Measurements from ENCODE around the gene CHPF2. TPM values are rescaled to one million over a fixed set of nuclear protein-coding genes. Genes with fewer than 3 reads are reported as not detected.

CHPF2 gene
- total and polyA plus RNA-seq, 9 donors: 8.4 to 36.2 (median 27.9) TPM

- no peaks in the 10 kb centered on the region for H3K36me3 ChIP-seq
- TF ChIP-seq CTCF (IDR thresholded peaks at IDR 0.05): no peak
- TF ChIP-seq EP300 (IDR thresholded peaks at IDR 0.05): no peak
- no peak for TF ChIP-seq POLR2A (IDR thresholded peaks at IDR 0.05)
- H3K27me3 ChIP-seq: no peaks in the 10 kb centered on the region
- H3K27ac ChIP-seq: no peak overlapping the region
- H3K4me3 ChIP-seq: no peak overlapping the region
- intact Hi-C loops (cut with DNase I): no loop called here
- WGBS, 3 donors: 77 to 80% (median 79%) methylated on average over 39 to 44 of the region's 44 CpGs
- no peaks in the 10 kb centered on the region for H3K9me3 ChIP-seq
- H3K4me1 ChIP-seq (ENCODE audit: insufficient read depth): peaks cover 7% of the 10 kb centered on the region
- DNase-seq: peak in 1 of 5 donors; percentile 39
These were observed 5.2 kb downstream of the CHPF2 start for GRCh38 chr7:151237244-151238189.

- DNase-seq: peak in 1 of 5 donors; percentile 36
- no peaks in the 10 kb centered on the region for H3K27me3 ChIP-seq
- intact Hi-C loops (cut with DNase I): no loop called here
- no peak overlapping the region for H3K4me3 ChIP-seq
- TF ChIP-seq CTCF (IDR thresholded peaks at IDR 0.05) (no peak), POLR2A (IDR thresholded peaks at IDR 0.05) (no peak), EP300 (IDR thresholded peaks at IDR 0.05) (no peak)
- no peaks in the 10 kb centered on the region for H3K9me3 ChIP-seq
- WGBS, 3 donors: 58 to 71% (median 67%) methylated on average over 17 of the region's 17 CpGs
- H3K27ac ChIP-seq: no peak overlapping the region
- H3K36me3 ChIP-seq: no peaks in the 10 kb centered on the region
- H3K4me1 ChIP-seq (ENCODE audit: insufficient read depth): peaks cover 4% of the 10 kb centered on the region
These were observed 6.0 kb downstream of the CHPF2 start for GRCh38 chr7:151238190-151238810.

- Histone ChIP-seq H3K4me1 (ENCODE audit: insufficient read depth) (no peaks in the 10 kb centered on the region), H3K36me3 (no peaks in the 10 kb centered on the region), H3K27me3 (no peaks in the 10 kb centered on the region), H3K27ac (no peak overlapping the region), H3K9me3 (no peaks in the 10 kb centered on the region), H3K4me3 (no peak overlapping the region)
- WGBS, 3 donors: 81 to 84% (median 82%) methylated on average over 25 of the region's 25 CpGs
- DNase-seq: peak in 1 of 5 donors; percentile 30
- intact Hi-C loops (cut with DNase I): no loop called here
- TF ChIP-seq EP300 (IDR thresholded peaks at IDR 0.05): no peak
- no peak for TF ChIP-seq CTCF (IDR thresholded peaks at IDR 0.05)
- no peak for TF ChIP-seq POLR2A (IDR thresholded peaks at IDR 0.05)
These were observed 6.9 kb downstream of the CHPF2 start for GRCh38 chr7:151238924-151239836.
